ENCODE data around the gene FKBP5.

Gene FKBP5

GRCh38 chr6:35717449-35718374 is 29.0 kb upstream of the FKBP5 start:
- DNase-seq (ENCODE audit: low read depth) = no peak
- in situ Hi-C loops (cut with HindIII; ENCODE audit: low sequenced_read_pairs) = no loop called here
- H3K4me3 ChIP-seq (ENCODE audit: low read depth, low read length) = no peak overlapping the region

GRCh38 chr6:35716798-35717197 is 28.1 kb upstream of the FKBP5 start:
- no peak overlapping the region for H3K4me3 ChIP-seq (ENCODE audit: low read depth, low read length)
- in situ Hi-C loops (cut with HindIII; ENCODE audit: low sequenced_read_pairs) = no loop called here
- no peak for TF ChIP-seq CTCF (IDR thresholded peaks at IDR 0.05; ENCODE audit: low read depth, low read length, missing control alignments)
- no peak for DNase-seq (ENCODE audit: low read depth)

More at GRCh38 chr6:35717449-35718374, 29.0 kb upstream of the FKBP5 start:
- TF ChIP-seq CTCF (IDR thresholded peaks at IDR 0.05; ENCODE audit: low read depth, low read length, missing control alignments) = no peak

GRCh38 chr6:35713006-35713767 is 24.5 kb upstream of the FKBP5 start:
- in situ Hi-C loops (cut with HindIII; ENCODE audit: low sequenced_read_pairs) = no loop called here
- no peak for DNase-seq (ENCODE audit: low read depth)
- TF ChIP-seq CTCF (IDR thresholded peaks at IDR 0.05; ENCODE audit: low read depth, low read length, missing control alignments) = no peak
- H3K4me3 ChIP-seq (ENCODE audit: low read depth, low read length) = no peak overlapping the region

GRCh38 chr6:35711731-35712130 is 23.0 kb upstream of the FKBP5 start:
- DNase-seq (ENCODE audit: low read depth) = no peak
- in situ Hi-C loops (cut with HindIII; ENCODE audit: low sequenced_read_pairs) = no loop called here
- no peak for TF ChIP-seq CTCF (IDR thresholded peaks at IDR 0.05; ENCODE audit: low read depth, low read length, missing control alignments)
- H3K4me3 ChIP-seq (ENCODE audit: low read depth, low read length) = no peak overlapping the region

- no peak for DNase-seq (ENCODE audit: low read depth)
- TF ChIP-seq CTCF (IDR thresholded peaks at IDR 0.05; ENCODE audit: low read depth, low read length, missing control alignments) = no peak
- in situ Hi-C loops (cut with HindIII; ENCODE audit: low sequenced_read_pairs) = no loop called here
- no peak overlapping the region for H3K4me3 ChIP-seq (ENCODE audit: low read depth, low read length)
Observed at GRCh38 chr6:35710241-35710847, 21.6 kb upstream of the FKBP5 start.

GRCh38 chr6:35708585-35708984 is 19.9 kb upstream of the FKBP5 start:
- in situ Hi-C loops (cut with HindIII; ENCODE audit: low sequenced_read_pairs) = no loop called here
- no peak for DNase-seq (ENCODE audit: low read depth)
- H3K4me3 ChIP-seq (ENCODE audit: low read depth, low read length) = no peak overlapping the region
- no peak for TF ChIP-seq CTCF (IDR thresholded peaks at IDR 0.05; ENCODE audit: low read depth, low read length, missing control alignments)
